Measurements from ENCODE around the gene KCNMB1.

KCNMB1 gene

GRCh38 chr5:170405817-170406216 is 16.6 kb upstream of the KCNMB1 start:
- Histone ChIP-seq H3K27me3 (ENCODE audit: insufficient read depth, poor library complexity, severe bottlenecking) (no peaks in the 10 kb centered on the region), H3K27ac (replicated peaks) (peak overlapping the region; percentile 6; the same call in 1 of the 2 replicates), H3K4me3 (replicated peaks; ENCODE audit: insufficient read depth, low read length) (no peak overlapping the region)
- peak in 1 of 2 experiments; percentile 49 for DNase-seq (ENCODE audit: low read depth in 1 of 2, low spot score in 1 of 2)
- TF ChIP-seq REST (IDR thresholded peaks at IDR 0.05; ENCODE audit: insufficient replicate concordance, low read depth) = no peak
- peak; percentile 99 for TF ChIP-seq SPI1 (IDR thresholded peaks at IDR 0.05; ENCODE audit: borderline replicate concordance, low read depth)

GRCh38 chr5:170404398-170404797 is 15.2 kb upstream of the KCNMB1 start:
- Histone ChIP-seq H3K27me3 (ENCODE audit: insufficient read depth, poor library complexity, severe bottlenecking) (no peaks in the 10 kb centered on the region), H3K27ac (replicated peaks) (peak overlapping the region; percentile 34), H3K4me3 (replicated peaks; ENCODE audit: insufficient read depth, low read length) (no peak overlapping the region)
- TF ChIP-seq CTCF (IDR thresholded peaks at IDR 0.05; ENCODE audit: insufficient read depth, low read length) (no peak), SPI1 (IDR thresholded peaks at IDR 0.05; ENCODE audit: borderline replicate concordance, low read depth) (no peak), GABPA (IDR thresholded peaks at IDR 0.05; ENCODE audit: low read depth) (no peak)
- DNase-seq (ENCODE audit: low read depth in 1 of 2, low spot score in 1 of 2) = peak; percentile 65 to 78

DNA sequence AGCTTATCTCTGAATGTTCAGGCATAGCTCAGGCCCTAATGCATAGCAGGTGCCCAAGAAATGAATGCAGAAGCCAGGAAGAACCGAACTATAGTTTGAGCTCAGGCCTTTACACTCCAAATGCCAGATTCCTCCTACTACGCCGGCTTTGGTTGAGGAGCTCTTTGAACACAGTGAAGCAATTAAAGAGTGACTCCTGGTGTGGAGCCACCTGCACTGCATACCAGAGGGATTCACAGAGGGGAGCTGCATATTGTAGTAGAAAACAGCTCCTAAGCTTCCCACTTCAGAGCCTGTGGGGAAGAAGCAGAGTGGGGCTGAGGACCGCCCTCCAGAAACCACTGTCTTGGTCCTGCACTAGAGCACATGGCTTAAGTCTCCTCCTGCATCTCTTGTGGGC is 14.5 kb upstream of the KCNMB1 start:
- peak in 1 of 2 experiments; percentile 19 for DNase-seq (ENCODE audit: low read depth in 1 of 2, low spot score in 1 of 2)
- no peak overlapping the region for H3K4me3 ChIP-seq (replicated peaks; ENCODE audit: insufficient read depth, low read length)
- TF ChIP-seq GABPA (IDR thresholded peaks at IDR 0.05; ENCODE audit: low read depth) = no peak
- TF ChIP-seq REST (IDR thresholded peaks at IDR 0.05; ENCODE audit: insufficient replicate concordance, low read depth) = no peak
- no peak for TF ChIP-seq POLR2AphosphoS5 (IDR thresholded peaks at IDR 0.05; ENCODE audit: low read depth)
- TF ChIP-seq CTCF (IDR thresholded peaks at IDR 0.05; ENCODE audit: insufficient read depth, low read length) = no peak
- TF ChIP-seq SPI1 (IDR thresholded peaks at IDR 0.05; ENCODE audit: borderline replicate concordance, low read depth) = no peak
- peak overlapping the region; percentile 34; the same call in 1 of the 2 replicates for H3K27ac ChIP-seq (replicated peaks)
- H3K27me3 ChIP-seq (ENCODE audit: insufficient read depth, poor library complexity, severe bottlenecking) = no peaks in the 10 kb centered on the region

GRCh38 chr5:170402508-170402907 is 13.3 kb upstream of the KCNMB1 start:
- H3K4me3 ChIP-seq (replicated peaks; ENCODE audit: insufficient read depth, low read length) = no peak overlapping the region
- H3K27me3 ChIP-seq (ENCODE audit: insufficient read depth, poor library complexity, severe bottlenecking) = no peaks in the 10 kb centered on the region
- TF ChIP-seq REST (IDR thresholded peaks at IDR 0.05; ENCODE audit: insufficient replicate concordance, low read depth) (no peak), CTCF (IDR thresholded peaks at IDR 0.05; ENCODE audit: insufficient read depth, low read length) (no peak), SPI1 (IDR thresholded peaks at IDR 0.05; ENCODE audit: borderline replicate concordance, low read depth) (no peak), GABPA (IDR thresholded peaks at IDR 0.05; ENCODE audit: low read depth) (no peak), POLR2AphosphoS5 (IDR thresholded peaks at IDR 0.05; ENCODE audit: low read depth) (no peak)
- DNase-seq (ENCODE audit: low read depth in 1 of 2, low spot score in 1 of 2) = no peak
- no peak overlapping the region for H3K27ac ChIP-seq (replicated peaks)
